Stimulated activated naive CD8-positive, alpha-beta T cell treated with anti-CD3 and anti-CD28 coated beads, Interleukin-15, amount 100 ng/mL, for 72 hours (primary cell): Measurements from ENCODE around the gene CLRN3.

Experiments
- ATAC-seq: fragments of 150-1000 bp; cut with Tn5 transposase; 2 replicates; pipeline ENCODE4 v1.10.0; 2021; ENCODE audit warnings: mild to moderate bottlenecking, moderate library complexity
- DNase-seq, 2 donors: peaks; one replicate each; pipeline ENCODE4 v3.0.0; 2021 to 2022
- H3K27ac Mint-ChIP-seq, 2 donors: one replicate each; pipeline ENCODE4 v1.8.0; 2022; ENCODE audit warnings: mild to moderate bottlenecking in 2 of 2, mixed read lengths in 2 of 2, moderate library complexity in 2 of 2
- H3K27me3 Mint-ChIP-seq: one replicate; pipeline ENCODE4 v1.8.0; 2022; ENCODE audit warnings: mixed read lengths
- H3K4me1 Mint-ChIP-seq: one replicate; pipeline ENCODE4 v1.8.0; 2022; ENCODE audit warnings: mild to moderate bottlenecking, mixed read lengths
- H3K4me3 Mint-ChIP-seq, 2 donors: one replicate each; pipeline ENCODE4 v1.8.0; 2022; ENCODE audit warnings: mild to moderate bottlenecking in 2 of 2, mixed read lengths in 2 of 2, moderate library complexity in 1 of 2
- H3K9me3 Mint-ChIP-seq, 2 donors: one replicate each; pipeline ENCODE4 v1.8.0; 2022; ENCODE audit warnings: mixed read lengths in 2 of 2

Gene CLRN3

GRCh38 chr10:127853868-127854768, 38.6 kb downstream of the CLRN3 start:
- peaks cover 22% of the 10 kb centered on the region for H3K27me3 Mint-ChIP-seq
- peak; percentile 29 to 42 for DNase-seq
- no peak overlapping the region for H3K27ac Mint-ChIP-seq
- ATAC-seq: peak; percentile 75
- no peak overlapping the region for H3K4me3 Mint-ChIP-seq
- peaks cover 10% of the 10 kb centered on the region for H3K4me1 Mint-ChIP-seq
- peaks cover 0 to 4% of the 10 kb centered on the region in 2 donors for H3K9me3 Mint-ChIP-seq

DNA sequence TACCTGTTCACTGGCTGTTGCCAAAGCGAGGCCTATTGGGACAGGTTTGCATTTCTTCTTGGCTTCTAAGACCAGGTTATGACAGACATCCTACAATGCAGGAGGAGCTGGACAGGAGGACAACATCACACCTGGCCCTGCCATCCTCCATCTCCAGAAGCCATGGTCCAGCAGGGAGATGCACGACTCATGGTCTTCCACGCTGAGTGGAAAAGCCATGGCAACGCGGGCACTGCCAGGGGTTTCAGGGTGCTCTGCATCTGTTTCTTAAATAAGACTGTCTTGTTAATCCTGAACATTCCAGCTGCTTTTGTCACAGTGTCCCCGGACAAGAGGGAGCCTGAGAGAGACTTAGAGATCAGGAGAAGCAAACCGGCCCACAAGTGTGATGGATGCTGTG, 40.3 kb downstream of the CLRN3 start:
- Mint-ChIP-seq H3K4me1 (peaks cover 17% of the 10 kb centered on the region), H3K27ac (no peak overlapping the region), H3K27me3 (peaks cover 22% of the 10 kb centered on the region), H3K4me3 (no peak overlapping the region), H3K9me3 (peaks cover 0 to 13% of the 10 kb centered on the region in 2 donors)
- no peak for ATAC-seq
- no peak for DNase-seq

DNA sequence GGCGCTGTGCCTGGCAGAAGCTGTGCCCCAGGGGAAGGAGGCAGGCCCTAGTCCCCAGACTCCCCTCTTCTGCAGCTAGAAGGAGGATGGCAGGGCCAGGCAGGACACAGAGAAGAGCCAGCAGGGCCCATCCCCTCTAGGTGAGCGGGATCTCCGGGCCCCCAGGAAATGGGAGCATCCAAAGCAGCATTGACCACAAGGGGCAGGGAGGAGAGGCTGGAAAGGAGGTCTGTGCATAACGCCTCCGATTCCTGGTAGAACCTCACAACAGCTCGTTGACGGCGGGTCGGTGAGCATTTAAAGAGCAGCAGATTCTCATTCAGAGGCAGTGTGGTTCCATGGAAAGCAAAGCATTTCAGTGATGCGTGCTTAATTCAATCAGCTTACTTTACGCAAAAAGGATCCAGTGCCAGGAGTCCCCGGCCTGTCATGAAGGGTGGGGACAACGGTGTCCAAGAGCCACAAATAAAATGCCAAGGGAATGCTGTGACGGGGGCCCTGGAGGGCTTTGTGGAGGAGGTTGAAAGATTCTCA, 41.0 kb downstream of the CLRN3 start:
- DNase-seq: no peak
- no peak overlapping the region for H3K4me3 Mint-ChIP-seq

GRCh38 chr10:127850944-127851343, 41.8 kb downstream of the CLRN3 start:
- peaks cover 18% of the 10 kb centered on the region for H3K4me1 Mint-ChIP-seq
- ATAC-seq: no peak
- H3K9me3 Mint-ChIP-seq: peaks cover 0 to 15% of the 10 kb centered on the region in 2 donors
- no peak for DNase-seq
- H3K27me3 Mint-ChIP-seq: peaks cover 22% of the 10 kb centered on the region
- peak overlapping the region in 1 of 2 donors; percentile 77 for H3K27ac Mint-ChIP-seq
- no peak overlapping the region for H3K4me3 Mint-ChIP-seq

More for the DNA sequence above, 41.0 kb downstream of the CLRN3 start:
- Mint-ChIP-seq H3K9me3 (peaks cover 0 to 15% of the 10 kb centered on the region in 2 donors), H3K4me1 (peaks cover 18% of the 10 kb centered on the region), H3K27ac (peak overlapping the region in 1 of 2 donors; percentile 31), H3K27me3 (peaks cover 22% of the 10 kb centered on the region)
- ATAC-seq: no peak

GRCh38 chr10:127849921-127850320, 42.8 kb downstream of the CLRN3 start:
- Mint-ChIP-seq H3K9me3 (peaks cover 0 to 15% of the 10 kb centered on the region in 2 donors), H3K27ac (peak overlapping the region in 1 of 2 donors; percentile 42), H3K27me3 (peaks cover 22% of the 10 kb centered on the region), H3K4me3 (no peak overlapping the region), H3K4me1 (peaks cover 18% of the 10 kb centered on the region)
- no peak for DNase-seq
- no peak for ATAC-seq

DNA sequence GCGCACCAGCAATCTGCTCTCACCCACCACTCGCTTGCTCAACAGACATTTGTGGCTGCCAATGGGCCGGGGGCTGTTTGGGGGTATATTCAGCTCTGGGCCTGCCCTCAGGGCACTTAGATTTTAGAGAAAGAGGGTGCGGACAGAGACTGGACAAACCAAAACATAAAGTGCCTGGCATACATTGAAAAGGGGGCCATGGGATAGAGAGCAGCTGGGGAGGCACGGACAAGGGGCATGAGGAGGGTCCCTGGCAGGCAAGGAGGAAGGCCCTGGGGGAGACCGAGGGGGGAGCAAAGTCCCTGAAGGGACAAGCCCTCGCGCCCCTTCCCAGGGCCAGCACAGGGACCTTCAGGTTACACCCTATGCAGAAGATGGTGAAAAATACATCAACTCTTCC, 43.5 kb downstream of the CLRN3 start:
- H3K4me1 Mint-ChIP-seq: peaks cover 17% of the 10 kb centered on the region
- peaks cover 0 to 15% of the 10 kb centered on the region in 2 donors for H3K9me3 Mint-ChIP-seq
- no peak overlapping the region for H3K4me3 Mint-ChIP-seq
- ATAC-seq (no peak), DNase-seq (no peak)
- H3K27ac Mint-ChIP-seq: no peak overlapping the region
- peaks cover 22% of the 10 kb centered on the region for H3K27me3 Mint-ChIP-seq

DNA sequence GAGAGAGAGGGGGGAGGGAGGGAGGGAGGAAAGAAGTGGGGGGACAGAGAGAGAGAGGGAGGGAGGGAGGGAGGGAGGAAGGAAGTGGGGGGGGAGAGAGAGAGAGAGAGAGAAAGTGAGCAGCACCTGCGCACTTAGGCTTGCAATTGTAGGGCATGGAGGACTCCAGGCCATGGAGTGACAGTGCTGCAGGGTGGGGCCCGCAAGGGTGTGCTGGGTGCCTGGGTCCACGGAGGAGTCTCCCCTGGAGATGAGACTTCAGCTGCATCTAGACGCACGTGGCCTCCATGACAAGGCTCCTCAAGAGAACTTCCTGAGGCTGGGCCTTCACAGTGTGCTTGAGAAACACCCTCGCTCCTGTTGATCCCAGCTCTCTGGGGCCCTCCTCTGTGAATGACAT, 44.5 kb downstream of the CLRN3 start:
- Mint-ChIP-seq H3K27me3 (peaks cover 12% of the 10 kb centered on the region), H3K9me3 (peaks cover 0 to 15% of the 10 kb centered on the region in 2 donors), H3K4me1 (peaks cover 8% of the 10 kb centered on the region), H3K27ac (no peak overlapping the region), H3K4me3 (no peak overlapping the region)
- ATAC-seq: peak; percentile 24
- DNase-seq: no peak

DNA sequence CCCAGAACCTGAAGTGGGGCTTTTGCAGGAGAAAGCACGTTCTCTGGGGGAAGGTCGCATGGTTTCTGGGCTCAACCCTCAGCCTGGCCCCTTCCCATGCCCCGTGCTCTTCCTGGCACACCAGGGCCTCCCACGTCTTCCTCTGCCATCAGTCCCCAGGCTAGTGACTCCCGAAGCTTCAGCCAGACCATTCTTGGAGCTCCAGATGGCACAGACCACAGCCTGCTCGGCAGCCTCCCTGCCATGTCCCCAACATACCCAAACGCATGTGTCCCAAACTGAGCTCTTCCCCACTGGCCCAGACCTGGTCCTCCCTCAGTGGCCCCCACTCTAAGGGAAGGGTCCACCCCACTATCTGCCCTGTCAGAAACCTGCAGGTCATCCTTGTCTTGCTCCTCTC, 47.0 kb downstream of the CLRN3 start:
- Mint-ChIP-seq H3K4me3 (no peak overlapping the region), H3K4me1 (peaks cover 8% of the 10 kb centered on the region), H3K27ac (no peak overlapping the region), H3K9me3 (peaks cover 0 to 15% of the 10 kb centered on the region in 2 donors), H3K27me3 (no peaks in the 10 kb centered on the region)
- ATAC-seq (no peak), DNase-seq (no peak)

GRCh38 chr10:127840884-127841283, 51.9 kb downstream of the CLRN3 start:
- no peaks in the 10 kb centered on the region for H3K9me3 Mint-ChIP-seq
- no peak overlapping the region for H3K4me3 Mint-ChIP-seq
- no peak for ATAC-seq
- no peak overlapping the region for H3K27ac Mint-ChIP-seq
- DNase-seq: no peak
- no peaks in the 10 kb centered on the region for H3K4me1 Mint-ChIP-seq
- peaks cover 7% of the 10 kb centered on the region for H3K27me3 Mint-ChIP-seq

- Mint-ChIP-seq H3K4me1 (no peaks in the 10 kb centered on the region), H3K4me3 (no peak overlapping the region), H3K27ac (no peak overlapping the region), H3K9me3 (no peaks in the 10 kb centered on the region), H3K27me3 (peaks cover 26% of the 10 kb centered on the region)
- ATAC-seq (no peak), DNase-seq (no peak)
These were observed 55.8 kb downstream of the CLRN3 start for GRCh38 chr10:127836966-127837365.

DNA sequence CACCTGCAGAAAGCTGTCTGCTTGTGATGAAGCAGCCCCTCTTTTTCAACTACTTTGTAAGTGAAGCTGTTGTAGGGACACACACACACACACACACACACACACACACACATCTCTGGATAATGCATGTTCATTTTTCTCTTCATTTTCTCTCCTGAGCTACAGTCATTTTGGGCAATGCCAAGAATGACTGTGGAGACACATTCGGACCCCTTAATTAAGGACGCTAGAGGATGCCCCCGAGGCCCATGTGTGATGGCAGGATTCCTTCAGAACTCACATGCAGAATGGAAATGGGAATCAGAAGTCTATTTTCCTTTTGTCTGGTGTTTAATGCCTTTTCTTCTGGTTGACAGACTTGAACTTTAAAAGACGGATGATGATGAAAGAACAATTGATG, 56.6 kb downstream of the CLRN3 start:
- DNase-seq: no peak
- H3K27ac Mint-ChIP-seq: no peak overlapping the region
- no peak overlapping the region for H3K4me3 Mint-ChIP-seq
- H3K27me3 Mint-ChIP-seq: peaks cover 32% of the 10 kb centered on the region
- no peaks in the 10 kb centered on the region for H3K9me3 Mint-ChIP-seq
- H3K4me1 Mint-ChIP-seq: no peaks in the 10 kb centered on the region
- no peak for ATAC-seq

DNA sequence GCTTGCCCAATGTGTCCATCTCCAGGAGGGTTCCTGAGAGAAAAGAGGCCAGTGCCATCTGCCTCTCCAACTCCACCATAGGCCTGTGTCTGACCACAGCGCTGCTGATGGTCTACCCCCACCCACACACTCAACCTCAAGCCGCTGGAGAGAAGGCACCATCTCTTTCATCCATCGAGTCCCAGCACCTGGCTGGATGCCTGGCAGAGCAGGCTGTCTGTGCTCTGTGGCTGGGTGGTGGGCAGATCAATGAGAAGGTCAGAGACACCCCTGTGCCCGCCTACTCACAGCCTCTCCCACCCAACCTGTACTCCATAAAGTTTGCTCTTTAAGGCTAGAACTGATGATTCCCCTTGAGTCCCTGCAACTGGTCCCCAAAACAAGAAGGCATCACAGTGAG, 58.0 kb downstream of the CLRN3 start:
- peaks cover 32% of the 10 kb centered on the region for H3K27me3 Mint-ChIP-seq
- H3K27ac Mint-ChIP-seq: no peak overlapping the region
- H3K4me1 Mint-ChIP-seq: no peaks in the 10 kb centered on the region
- H3K4me3 Mint-ChIP-seq: no peak overlapping the region
- no peak for ATAC-seq
- DNase-seq: no peak
- no peaks in the 10 kb centered on the region for H3K9me3 Mint-ChIP-seq

DNA sequence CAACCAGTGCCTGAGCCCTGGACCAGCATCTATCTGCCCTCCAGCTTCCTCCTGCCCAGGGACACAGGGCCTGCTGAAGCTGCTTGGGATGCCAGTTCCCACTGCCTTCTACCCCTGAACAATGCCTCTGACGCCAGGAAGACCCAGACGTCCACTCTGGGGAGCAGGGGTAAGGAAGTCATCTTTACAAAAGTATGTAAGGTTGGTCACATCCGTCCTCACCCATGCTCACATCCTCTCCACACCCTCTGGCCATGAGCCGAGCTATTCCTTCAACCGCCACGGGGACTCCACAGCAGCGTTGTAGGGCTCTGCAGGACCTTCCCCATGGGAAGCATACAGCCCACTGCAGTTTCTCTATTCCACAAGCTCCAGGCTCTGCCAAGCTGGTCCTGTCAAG, 58.5 kb downstream of the CLRN3 start:
- ATAC-seq (no peak), DNase-seq (no peak)
- Mint-ChIP-seq H3K27ac (peak overlapping the region in 1 of 2 donors; percentile 71), H3K4me1 (no peaks in the 10 kb centered on the region), H3K27me3 (peaks cover 32% of the 10 kb centered on the region), H3K9me3 (no peaks in the 10 kb centered on the region), H3K4me3 (no peak overlapping the region)

DNA sequence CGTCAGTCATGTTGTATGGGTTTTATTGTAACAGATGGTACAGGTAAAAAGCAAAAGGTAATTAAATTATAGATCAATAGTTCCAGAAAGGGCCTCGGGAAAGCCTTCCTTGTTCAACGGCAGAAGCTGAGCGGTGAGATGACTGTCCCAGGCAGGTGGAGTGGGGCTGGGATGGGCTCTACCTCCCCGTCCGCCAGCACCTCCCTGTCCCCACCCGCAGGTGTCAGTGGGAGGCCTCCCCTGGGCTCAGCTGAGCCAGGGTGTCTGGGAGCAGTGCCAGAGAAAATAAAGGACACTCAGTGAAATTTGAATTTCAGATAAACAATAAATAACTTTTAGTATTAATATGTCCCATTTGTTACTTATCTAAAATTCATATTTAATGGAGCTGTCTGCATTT, 58.9 kb downstream of the CLRN3 start:
- ATAC-seq (no peak), DNase-seq (no peak)
- peaks cover 32% of the 10 kb centered on the region for H3K27me3 Mint-ChIP-seq
- H3K9me3 Mint-ChIP-seq: no peaks in the 10 kb centered on the region
- no peak overlapping the region for H3K4me3 Mint-ChIP-seq
- no peak overlapping the region for H3K27ac Mint-ChIP-seq
- H3K4me1 Mint-ChIP-seq: no peaks in the 10 kb centered on the region

GRCh38 chr10:127832501-127832900, 60.2 kb downstream of the CLRN3 start:
- H3K27ac Mint-ChIP-seq: no peak overlapping the region
- H3K27me3 Mint-ChIP-seq: peaks cover 32% of the 10 kb centered on the region
- H3K4me1 Mint-ChIP-seq: no peaks in the 10 kb centered on the region
- DNase-seq (no peak), ATAC-seq (no peak)
- H3K9me3 Mint-ChIP-seq: no peaks in the 10 kb centered on the region
- H3K4me3 Mint-ChIP-seq: no peak overlapping the region

- no peak for DNase-seq
- ATAC-seq: no peak
- Mint-ChIP-seq H3K27ac (no peak overlapping the region), H3K9me3 (no peaks in the 10 kb centered on the region), H3K4me3 (no peak overlapping the region), H3K27me3 (peaks cover 20% of the 10 kb centered on the region), H3K4me1 (no peaks in the 10 kb centered on the region)
These were observed 62.3 kb downstream of the CLRN3 start for GRCh38 chr10:127830414-127830813.
